ENCODE measurements around the gene BLZF1.

The BLZF1 gene, protein sequence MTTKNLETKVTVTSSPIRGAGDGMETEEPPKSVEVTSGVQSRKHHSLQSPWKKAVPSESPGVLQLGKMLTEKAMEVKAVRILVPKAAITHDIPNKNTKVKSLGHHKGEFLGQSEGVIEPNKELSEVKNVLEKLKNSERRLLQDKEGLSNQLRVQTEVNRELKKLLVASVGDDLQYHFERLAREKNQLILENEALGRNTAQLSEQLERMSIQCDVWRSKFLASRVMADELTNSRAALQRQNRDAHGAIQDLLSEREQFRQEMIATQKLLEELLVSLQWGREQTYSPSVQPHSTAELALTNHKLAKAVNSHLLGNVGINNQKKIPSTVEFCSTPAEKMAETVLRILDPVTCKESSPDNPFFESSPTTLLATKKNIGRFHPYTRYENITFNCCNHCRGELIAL

DNA sequence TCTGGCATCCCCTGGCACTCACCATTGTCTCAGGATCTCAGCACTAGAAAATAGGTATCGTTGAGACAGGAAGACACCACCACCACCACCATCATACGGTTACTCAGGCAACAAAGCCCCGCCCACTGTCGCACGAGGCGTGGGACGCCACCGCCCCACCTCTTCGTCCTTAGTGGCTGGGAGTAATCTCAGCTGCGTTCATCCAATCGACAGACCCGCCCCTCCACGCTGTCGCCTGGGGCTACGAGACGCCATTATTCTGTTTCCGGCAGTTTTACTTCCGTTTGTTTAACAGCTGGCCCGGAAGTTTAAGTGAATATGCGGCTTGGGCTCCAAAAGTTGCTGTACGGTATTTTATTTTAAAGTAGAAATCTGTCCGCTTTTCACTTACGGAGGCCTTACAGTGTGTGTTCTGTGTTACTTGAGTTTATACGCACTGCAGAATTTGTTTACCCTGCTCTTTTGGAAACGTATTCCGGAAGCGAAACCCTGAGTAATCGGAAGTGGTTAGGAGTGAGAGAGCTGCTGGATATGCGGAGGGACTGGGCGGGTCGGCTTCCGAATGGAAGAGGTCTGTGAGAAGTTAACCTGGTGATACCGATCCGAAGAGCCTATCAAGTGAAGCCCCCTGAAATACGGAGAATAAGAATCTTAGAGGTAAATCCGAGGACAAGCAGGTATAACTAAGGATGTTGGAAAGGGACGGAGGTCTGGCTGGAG is at the start of gene BLZF1, which contains the start of gene NME7:
TSS of gene BLZF1 (plus strand) at position 510 of the 720 bp plus-strand sequence. CDS start 1,328 bp downstream, outside the sequence.
TSS of gene NME7 (minus strand) at position 112 of the 720 bp plus-strand sequence. CDS start at position 25, 87 bp downstream.
- H3K9ac ChIP-seq (ENCODE audit: low read length): peak within 1 kb of the TSS; percentile 88
- peaks cover 17% of the 10 kb centered on the region; the same call in 1 of the 2 replicates for H3K36me3 ChIP-seq (ENCODE audit: control insufficient read depth, insufficient read depth, low read length)
- H3K4me1 ChIP-seq (ENCODE audit: control insufficient read depth, insufficient read depth, low read length): peaks cover 3% of the 10 kb centered on the region; the same call in 1 of the 2 replicates
- peak within 1 kb of the TSS; percentile 86; the same call in 1 of the 2 replicates for H3K27ac ChIP-seq (ENCODE audit: low read depth, low read length)
- H3K4me3 ChIP-seq (ENCODE audit: low read depth, low read length): peak within 1 kb of the TSS; percentile 84
- peaks cover 7% of the 10 kb centered on the region; the same call in 1 of the 2 replicates for H3K9me3 ChIP-seq (ENCODE audit: control insufficient read depth, insufficient read depth, low read depth, low read length)
- no peaks in the 10 kb centered on the region for H3K27me3 ChIP-seq (ENCODE audit: control insufficient read depth, insufficient read depth, low read length)

DNA sequence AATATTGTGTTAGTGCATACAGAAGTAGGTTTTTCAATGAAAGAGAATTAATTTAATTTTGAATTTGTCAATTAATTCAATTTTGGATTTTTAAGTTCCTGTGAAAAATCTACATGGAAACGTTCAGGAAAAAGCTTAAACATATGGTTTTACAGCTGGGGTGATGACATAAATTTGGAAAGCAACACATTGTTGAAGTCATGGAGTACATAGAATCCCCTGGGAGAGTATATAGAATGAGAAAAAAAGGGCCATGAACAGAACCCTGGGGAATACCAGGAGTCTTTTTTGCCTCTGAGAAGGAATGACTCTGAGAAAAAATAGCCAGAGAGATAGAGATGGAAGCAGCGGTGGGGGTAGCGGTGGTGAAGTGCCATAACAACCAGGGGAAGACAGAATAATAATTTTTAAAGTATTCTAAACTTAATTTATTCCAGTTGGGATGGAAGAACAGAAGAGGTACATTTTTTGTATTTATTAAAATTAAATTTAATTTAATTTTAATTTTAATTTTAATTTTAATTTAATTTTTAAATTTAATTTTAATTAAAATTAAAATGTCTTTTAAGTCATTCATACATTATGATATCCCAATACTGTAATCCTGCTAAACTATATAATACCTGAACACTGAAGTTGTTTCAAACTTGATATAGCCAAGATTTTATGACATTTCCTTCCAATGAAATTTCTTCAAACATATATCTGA is 49.3 kb upstream of the BLZF1 start:
- Histone ChIP-seq H3K9ac (ENCODE audit: low read length) (no peak overlapping the region), H3K9me3 (ENCODE audit: control insufficient read depth, insufficient read depth, low read depth, low read length) (no peaks in the 10 kb centered on the region), H3K36me3 (ENCODE audit: control insufficient read depth, insufficient read depth, low read length) (no peaks in the 10 kb centered on the region), H3K27me3 (ENCODE audit: control insufficient read depth, insufficient read depth, low read length) (no peaks in the 10 kb centered on the region), H3K27ac (ENCODE audit: low read depth, low read length) (no peak overlapping the region), H3K4me3 (ENCODE audit: low read depth, low read length) (no peak overlapping the region), H3K4me1 (ENCODE audit: control insufficient read depth, insufficient read depth, low read length) (no peaks in the 10 kb centered on the region)

DNA sequence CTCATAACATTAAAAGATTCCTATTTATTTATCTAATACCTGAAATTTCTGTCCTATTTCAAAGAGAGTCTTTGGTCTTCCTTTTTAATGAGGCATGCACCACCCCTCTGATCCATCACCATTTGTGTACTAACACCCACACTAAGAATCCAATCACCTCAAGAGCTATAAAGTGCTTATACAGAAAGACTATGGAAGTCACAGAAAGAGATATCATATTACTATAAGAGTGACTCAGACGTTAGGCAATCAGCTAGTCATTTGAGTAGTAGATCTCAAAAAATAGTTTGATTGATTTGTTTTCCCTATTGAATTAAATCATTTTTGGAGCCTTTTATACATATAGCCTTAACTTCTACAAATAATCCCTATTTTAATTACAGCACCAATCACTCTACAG is 46.5 kb upstream of the BLZF1 start:
- H3K9ac ChIP-seq (ENCODE audit: low read length): no peak overlapping the region
- no peak overlapping the region for H3K27ac ChIP-seq (ENCODE audit: low read depth, low read length)
- H3K4me3 ChIP-seq (ENCODE audit: low read depth, low read length): no peak overlapping the region
- H3K27me3 ChIP-seq (ENCODE audit: control insufficient read depth, insufficient read depth, low read length): no peaks in the 10 kb centered on the region
- H3K36me3 ChIP-seq (ENCODE audit: control insufficient read depth, insufficient read depth, low read length): no peaks in the 10 kb centered on the region
- no peaks in the 10 kb centered on the region for H3K9me3 ChIP-seq (ENCODE audit: control insufficient read depth, insufficient read depth, low read depth, low read length)
- peaks cover 9% of the 10 kb centered on the region; the same call in 1 of the 2 replicates for H3K4me1 ChIP-seq (ENCODE audit: control insufficient read depth, insufficient read depth, low read length)

DNA sequence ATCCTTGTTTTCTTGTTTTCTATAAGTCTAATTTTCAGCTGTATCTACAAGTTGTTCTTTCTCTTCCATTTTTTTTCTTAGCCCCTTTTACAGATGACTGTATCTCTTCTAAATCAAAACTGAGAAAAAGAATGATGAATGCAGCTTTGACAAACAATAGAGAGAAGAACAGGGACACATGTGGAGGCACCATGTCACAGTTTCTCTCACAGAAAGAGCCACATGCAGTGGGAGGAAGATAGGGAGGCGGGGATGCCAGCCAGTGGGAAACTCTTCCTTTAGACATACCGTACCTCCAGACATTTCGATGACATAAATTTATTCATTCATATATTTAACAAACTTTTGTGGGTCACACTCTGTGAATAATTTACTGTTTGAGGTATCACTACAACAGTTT is 45.9 kb upstream of the BLZF1 start:
- H3K27me3 ChIP-seq (ENCODE audit: control insufficient read depth, insufficient read depth, low read length): no peaks in the 10 kb centered on the region
- H3K27ac ChIP-seq (ENCODE audit: low read depth, low read length): no peak overlapping the region
- no peak overlapping the region for H3K4me3 ChIP-seq (ENCODE audit: low read depth, low read length)
- H3K36me3 ChIP-seq (ENCODE audit: control insufficient read depth, insufficient read depth, low read length): no peaks in the 10 kb centered on the region
- H3K9me3 ChIP-seq (ENCODE audit: control insufficient read depth, insufficient read depth, low read depth, low read length): no peaks in the 10 kb centered on the region
- peaks cover 9% of the 10 kb centered on the region; the same call in 1 of the 2 replicates for H3K4me1 ChIP-seq (ENCODE audit: control insufficient read depth, insufficient read depth, low read length)
- H3K9ac ChIP-seq (ENCODE audit: low read length): no peak overlapping the region

DNA sequence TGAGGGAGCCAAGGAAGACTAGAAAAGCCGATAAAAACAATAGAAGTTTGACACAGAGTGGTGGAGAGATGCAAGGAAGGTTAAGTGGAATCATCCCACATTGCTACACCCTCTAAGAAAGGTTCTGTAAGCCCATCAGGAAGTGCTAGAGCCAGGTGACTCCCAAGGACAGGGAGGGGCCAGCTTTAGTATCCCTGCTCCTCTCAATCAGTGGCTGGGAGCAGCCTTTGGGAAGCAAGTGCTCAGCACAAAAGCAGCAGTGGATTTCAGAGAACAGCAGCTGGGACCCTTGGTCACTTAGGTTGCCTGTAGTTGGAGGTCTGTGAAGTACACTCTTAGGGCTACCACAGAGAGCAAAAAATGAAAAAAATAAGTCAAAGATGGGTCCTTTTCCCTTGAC is 42.9 kb upstream of the BLZF1 start:
- H3K9me3 ChIP-seq (ENCODE audit: control insufficient read depth, insufficient read depth, low read depth, low read length): no peaks in the 10 kb centered on the region
- H3K4me1 ChIP-seq (ENCODE audit: control insufficient read depth, insufficient read depth, low read length): peaks cover 9% of the 10 kb centered on the region; the same call in 1 of the 2 replicates
- H3K36me3 ChIP-seq (ENCODE audit: control insufficient read depth, insufficient read depth, low read length): no peaks in the 10 kb centered on the region
- H3K27ac ChIP-seq (ENCODE audit: low read depth, low read length): no peak overlapping the region
- H3K9ac ChIP-seq (ENCODE audit: low read length): no peak overlapping the region
- no peak overlapping the region for H3K4me3 ChIP-seq (ENCODE audit: low read depth, low read length)
- H3K27me3 ChIP-seq (ENCODE audit: control insufficient read depth, insufficient read depth, low read length): no peaks in the 10 kb centered on the region

DNA sequence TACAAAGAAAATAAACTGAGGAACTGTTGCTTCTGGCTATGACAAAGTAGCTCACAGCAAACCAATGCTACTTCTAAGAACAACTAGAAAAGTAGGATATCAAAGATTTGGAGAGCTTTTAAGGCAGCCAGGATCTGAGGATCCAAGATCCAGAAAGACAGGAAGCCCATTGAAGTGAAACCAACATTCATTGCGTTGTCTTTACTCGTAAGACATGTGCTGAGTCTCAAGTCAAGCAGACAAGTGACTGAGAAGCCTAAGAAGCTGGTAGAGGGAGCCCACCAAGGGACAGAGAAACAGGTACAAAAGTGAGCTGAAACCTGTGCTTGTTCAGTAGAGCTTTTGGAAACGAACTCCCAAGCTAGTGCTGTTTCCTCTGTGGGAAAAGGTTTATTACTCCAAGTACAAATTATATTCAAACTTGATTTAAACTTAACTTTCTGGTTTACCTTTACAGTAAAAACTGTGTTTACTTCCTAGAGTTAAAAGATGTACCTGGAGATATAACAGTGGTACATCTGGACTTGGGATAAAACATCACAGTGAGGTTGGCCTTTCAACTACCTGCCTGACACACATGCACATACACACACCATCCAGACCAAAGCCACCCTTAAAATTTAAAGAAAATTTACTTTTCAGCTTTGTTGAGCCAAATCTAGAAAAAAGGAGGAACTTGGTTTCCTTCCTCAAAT is 41.6 kb upstream of the BLZF1 start:
- Histone ChIP-seq H3K9ac (ENCODE audit: low read length) (no peak overlapping the region), H3K9me3 (ENCODE audit: control insufficient read depth, insufficient read depth, low read depth, low read length) (peaks cover 4% of the 10 kb centered on the region; the same call in 1 of the 2 replicates), H3K36me3 (ENCODE audit: control insufficient read depth, insufficient read depth, low read length) (no peaks in the 10 kb centered on the region), H3K27ac (ENCODE audit: low read depth, low read length) (no peak overlapping the region), H3K4me1 (ENCODE audit: control insufficient read depth, insufficient read depth, low read length) (peaks cover 9% of the 10 kb centered on the region; the same call in 1 of the 2 replicates), H3K27me3 (ENCODE audit: control insufficient read depth, insufficient read depth, low read length) (no peaks in the 10 kb centered on the region), H3K4me3 (ENCODE audit: low read depth, low read length) (no peak overlapping the region)

DNA sequence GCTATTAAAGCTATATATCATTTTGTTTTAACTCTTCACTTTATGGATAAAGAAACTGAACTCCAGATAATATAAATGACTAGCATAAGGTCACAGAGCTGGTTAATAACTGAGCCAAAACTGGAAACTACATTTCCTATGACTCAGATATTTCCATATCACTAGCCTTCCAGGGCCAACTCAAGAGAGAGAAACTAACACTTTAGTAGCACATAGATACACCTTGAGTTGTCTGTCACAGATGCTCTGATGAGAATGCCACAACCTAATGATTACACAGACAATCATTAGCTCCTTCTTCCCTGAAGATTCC is 41.1 kb upstream of the BLZF1 start:
- Histone ChIP-seq H3K4me3 (ENCODE audit: low read depth, low read length) (no peak overlapping the region), H3K36me3 (ENCODE audit: control insufficient read depth, insufficient read depth, low read length) (no peaks in the 10 kb centered on the region), H3K27ac (ENCODE audit: low read depth, low read length) (no peak overlapping the region), H3K4me1 (ENCODE audit: control insufficient read depth, insufficient read depth, low read length) (peaks cover 9% of the 10 kb centered on the region; the same call in 1 of the 2 replicates), H3K27me3 (ENCODE audit: control insufficient read depth, insufficient read depth, low read length) (no peaks in the 10 kb centered on the region), H3K9me3 (ENCODE audit: control insufficient read depth, insufficient read depth, low read depth, low read length) (peaks cover 4% of the 10 kb centered on the region; the same call in 1 of the 2 replicates), H3K9ac (ENCODE audit: low read length) (no peak overlapping the region)

DNA sequence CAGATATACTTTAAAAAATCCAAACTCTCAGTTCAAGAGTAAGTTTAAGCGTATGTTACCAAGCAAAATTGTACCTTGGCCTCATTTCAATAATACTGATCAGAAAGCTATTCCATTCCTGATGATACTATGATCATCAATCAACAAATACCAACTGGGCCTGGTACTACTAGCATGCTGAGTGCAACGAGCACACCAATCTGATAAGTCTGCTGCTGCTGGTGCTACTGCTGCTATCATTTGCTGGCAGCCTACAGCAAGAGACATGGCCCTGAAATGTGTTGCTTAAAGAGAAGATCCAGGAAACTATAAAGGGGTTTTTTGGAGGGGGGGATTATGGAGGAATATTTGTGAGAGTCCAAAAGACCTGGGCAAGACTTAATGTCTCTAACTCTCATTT is 40.1 kb upstream of the BLZF1 start:
- Histone ChIP-seq H3K4me3 (ENCODE audit: low read depth, low read length) (no peak overlapping the region), H3K9ac (ENCODE audit: low read length) (no peak overlapping the region), H3K4me1 (ENCODE audit: control insufficient read depth, insufficient read depth, low read length) (peaks cover 9% of the 10 kb centered on the region; the same call in 1 of the 2 replicates), H3K36me3 (ENCODE audit: control insufficient read depth, insufficient read depth, low read length) (no peaks in the 10 kb centered on the region), H3K27me3 (ENCODE audit: control insufficient read depth, insufficient read depth, low read length) (no peaks in the 10 kb centered on the region), H3K9me3 (ENCODE audit: control insufficient read depth, insufficient read depth, low read depth, low read length) (peaks cover 4% of the 10 kb centered on the region; the same call in 1 of the 2 replicates), H3K27ac (ENCODE audit: low read depth, low read length) (no peak overlapping the region)

DNA sequence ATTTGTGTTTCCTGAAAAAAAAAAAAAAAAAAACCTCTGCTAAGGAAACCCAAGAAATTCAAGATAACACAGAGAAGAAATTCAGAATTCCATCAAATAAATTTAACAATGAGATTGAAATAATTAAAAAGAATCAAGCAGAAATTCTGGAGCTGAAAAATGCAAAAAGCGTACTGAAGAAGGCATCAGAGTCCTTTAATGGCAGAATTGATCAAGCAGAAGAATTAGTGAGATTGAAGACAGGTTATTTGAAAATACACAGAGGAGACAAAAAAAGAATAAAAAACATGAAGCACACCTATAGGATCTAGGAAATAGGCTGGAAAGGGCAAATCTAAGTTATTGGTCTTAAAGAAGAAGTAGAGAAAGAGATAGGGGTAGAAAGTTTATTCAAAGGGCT is 38.6 kb upstream of the BLZF1 start:
- Histone ChIP-seq H3K4me3 (ENCODE audit: low read depth, low read length) (no peak overlapping the region), H3K27ac (ENCODE audit: low read depth, low read length) (no peak overlapping the region), H3K36me3 (ENCODE audit: control insufficient read depth, insufficient read depth, low read length) (no peaks in the 10 kb centered on the region), H3K9ac (ENCODE audit: low read length) (no peak overlapping the region), H3K27me3 (ENCODE audit: control insufficient read depth, insufficient read depth, low read length) (no peaks in the 10 kb centered on the region), H3K9me3 (ENCODE audit: control insufficient read depth, insufficient read depth, low read depth, low read length) (peaks cover 4% of the 10 kb centered on the region; the same call in 1 of the 2 replicates), H3K4me1 (ENCODE audit: control insufficient read depth, insufficient read depth, low read length) (peaks cover 7% of the 10 kb centered on the region; the same call in 1 of the 2 replicates)

DNA sequence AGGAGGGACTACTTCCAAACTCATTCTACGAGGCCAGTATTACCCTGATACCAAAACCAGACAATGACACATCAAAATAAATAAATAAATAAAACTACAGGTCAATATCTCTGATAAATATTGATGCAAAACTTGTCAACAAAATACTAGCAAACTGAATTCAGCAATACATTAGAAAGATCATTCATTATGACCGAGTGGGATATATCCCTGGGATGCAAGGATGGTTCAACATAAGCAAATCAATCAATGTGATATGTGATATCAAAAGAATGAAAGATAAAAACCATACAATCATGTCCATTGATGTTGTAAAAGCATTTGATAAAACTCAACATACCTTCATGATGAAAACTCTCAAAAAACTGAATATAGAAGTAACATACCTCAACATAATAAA is 37.1 kb upstream of the BLZF1 start:
- Histone ChIP-seq H3K27me3 (ENCODE audit: control insufficient read depth, insufficient read depth, low read length) (no peaks in the 10 kb centered on the region), H3K4me1 (ENCODE audit: control insufficient read depth, insufficient read depth, low read length) (no peaks in the 10 kb centered on the region), H3K4me3 (ENCODE audit: low read depth, low read length) (no peak overlapping the region), H3K27ac (ENCODE audit: low read depth, low read length) (no peak overlapping the region), H3K9me3 (ENCODE audit: control insufficient read depth, insufficient read depth, low read depth, low read length) (peaks cover 4% of the 10 kb centered on the region; the same call in 1 of the 2 replicates), H3K36me3 (ENCODE audit: control insufficient read depth, insufficient read depth, low read length) (no peaks in the 10 kb centered on the region), H3K9ac (ENCODE audit: low read length) (no peak overlapping the region)

Measured in HUES6 (cell line).